EL (cell line): ENCODE data around the gene NPTN.

Experiments used
- DNase-seq: peaks from one replicate; pipeline ENCODE4 v3.0.0-alpha.2; 2016

The NPTN gene

GRCh38 chr15:73631915-73632669 lies 1.1 kb downstream of the NPTN start:
- peak; percentile 61 for DNase-seq

DNA sequence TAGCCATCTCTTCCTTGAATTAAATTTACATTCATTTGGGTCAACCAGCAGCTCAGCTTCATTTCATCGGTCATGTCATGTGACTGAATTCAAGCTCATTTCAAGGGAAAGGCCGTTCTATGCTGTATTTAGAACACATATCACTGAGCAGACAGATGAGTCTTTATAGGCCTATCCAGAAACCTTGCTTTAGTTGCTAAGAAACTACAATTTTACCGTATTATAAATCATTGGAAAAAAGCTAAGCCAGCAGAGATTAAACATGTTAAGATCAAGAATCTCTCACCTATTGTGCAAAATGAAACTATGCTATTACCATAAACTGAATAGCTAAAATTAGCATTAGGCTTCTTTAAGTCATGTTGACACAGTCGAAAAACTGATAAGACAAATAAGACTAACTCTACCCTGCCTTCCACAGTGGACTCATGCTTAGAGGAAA lies 2.2 kb downstream of the NPTN start:
- DNase-seq: no peak

GRCh38 chr15:73629798-73630429 lies 3.3 kb downstream of the NPTN start:
- DNase-seq: no peak

DNA sequence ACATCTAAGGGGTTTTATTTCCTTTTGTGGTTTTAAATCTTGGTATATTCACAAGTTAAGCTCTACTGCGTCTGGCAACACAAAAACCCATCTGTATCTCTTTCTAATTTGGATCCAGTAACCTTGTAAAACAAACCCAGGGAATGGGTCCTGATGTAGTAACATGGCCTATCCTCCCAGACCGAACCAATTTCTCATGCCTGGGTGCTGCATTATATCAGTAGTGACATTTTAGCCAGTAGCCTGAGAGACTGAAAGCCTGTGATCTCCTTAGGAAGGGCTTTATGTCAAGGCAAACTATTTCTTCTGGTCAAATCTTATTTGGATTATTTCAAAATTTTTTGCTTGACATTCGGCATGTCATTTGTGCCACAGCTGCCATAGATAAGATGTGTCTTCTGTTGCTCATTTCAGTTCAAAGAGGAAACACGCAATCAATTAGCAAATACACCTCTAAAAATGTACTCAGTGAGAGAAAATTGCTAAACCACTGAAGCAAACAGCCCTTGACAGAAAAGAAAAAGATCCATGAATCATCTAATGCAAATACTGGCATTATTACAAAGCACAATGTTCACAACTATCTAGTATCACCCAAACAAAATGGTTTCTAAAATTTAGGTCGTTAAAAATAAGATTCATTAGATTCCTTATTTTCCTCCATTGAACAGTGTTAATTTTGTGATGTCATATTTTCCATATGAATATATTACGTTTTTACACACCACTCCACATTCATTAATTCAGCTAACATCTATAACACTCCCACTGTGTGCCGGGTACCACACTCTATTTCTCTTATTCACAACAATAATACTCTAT lies 4.0 kb downstream of the NPTN start:
- DNase-seq: no peak

GRCh38 chr15:73628102-73628501 lies 5.1 kb downstream of the NPTN start:
- DNase-seq: no peak

- DNase-seq: no peak
Measured at GRCh38 chr15:73626072-73626471, 7.1 kb downstream of the NPTN start.

DNA sequence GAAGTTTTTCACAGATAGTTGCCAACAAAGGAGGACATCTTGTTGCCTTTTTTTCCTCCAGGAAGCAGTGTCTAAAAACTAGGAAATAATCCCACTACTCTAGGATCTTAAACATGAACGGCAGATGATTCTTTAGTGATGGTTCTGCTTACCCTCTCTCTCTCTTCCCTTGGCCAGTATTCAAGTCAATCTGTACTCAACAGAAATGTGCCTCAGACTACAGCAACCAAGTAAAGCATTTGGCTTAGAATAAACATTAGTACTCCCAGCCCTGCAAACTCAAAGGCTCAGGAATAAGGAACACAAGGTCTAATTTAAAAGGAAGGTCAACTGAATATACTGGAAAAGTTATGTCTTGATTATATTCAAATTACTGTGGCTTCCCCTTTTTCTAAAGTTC lies 8.7 kb downstream of the NPTN start:
- DNase-seq: no peak

GRCh38 chr15:73621286-73621826 lies 11.8 kb downstream of the NPTN start:
- DNase-seq: no peak

GRCh38 chr15:73620078-73620477 lies 13.1 kb downstream of the NPTN start:
- DNase-seq: no peak

GRCh38 chr15:73617913-73618312 lies 15.3 kb downstream of the NPTN start:
- no peak for DNase-seq

DNA sequence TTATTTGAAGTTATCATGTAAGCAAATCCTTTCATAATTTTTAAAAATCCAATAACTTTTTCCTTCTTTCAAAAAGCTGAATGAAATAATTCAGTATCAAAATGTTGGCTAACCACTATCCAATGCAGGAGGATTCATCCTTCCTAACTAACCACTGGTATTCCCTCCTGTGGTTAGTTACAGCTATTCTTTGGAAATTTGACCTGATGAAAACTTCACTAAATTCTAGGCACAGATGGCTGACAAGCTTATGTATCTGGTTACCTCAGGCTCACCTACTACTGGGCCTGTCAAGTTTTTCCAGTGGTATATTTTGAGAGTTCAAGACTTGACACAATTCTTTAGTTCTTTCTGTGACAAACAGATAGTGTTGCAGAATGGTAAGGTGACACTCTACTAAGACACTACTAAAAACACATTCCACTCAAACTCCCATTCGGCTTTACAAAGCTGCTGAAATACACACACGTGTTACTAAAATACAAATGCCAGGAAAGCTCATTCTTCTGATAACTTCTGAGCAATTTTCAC lies 15.8 kb downstream of the NPTN start:
- DNase-seq: no peak

DNA sequence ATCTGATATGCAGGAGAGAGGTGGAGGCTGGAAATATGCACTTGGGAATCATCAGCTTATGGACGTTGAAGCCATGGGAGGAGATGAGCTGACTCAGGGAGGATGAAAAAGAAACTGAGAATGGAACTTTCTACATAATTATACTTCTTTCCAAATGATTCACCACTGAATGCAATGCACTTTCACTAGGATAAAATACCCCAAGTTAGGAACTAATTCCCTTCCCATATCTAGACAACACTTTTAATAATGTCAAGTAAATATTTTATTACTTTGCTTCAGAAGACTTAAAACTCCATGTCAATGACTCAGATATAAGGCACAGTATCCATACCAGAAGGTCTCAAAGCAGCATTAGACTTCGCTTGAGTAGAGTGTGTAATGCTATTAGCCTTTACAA lies 24.2 kb downstream of the NPTN start:
- peak; percentile 65 for DNase-seq

- DNase-seq: no peak
Measured at GRCh38 chr15:73608475-73608874, 24.7 kb downstream of the NPTN start.

- no peak for DNase-seq
Measured at GRCh38 chr15:73607843-73608242, 25.3 kb downstream of the NPTN start.

DNA sequence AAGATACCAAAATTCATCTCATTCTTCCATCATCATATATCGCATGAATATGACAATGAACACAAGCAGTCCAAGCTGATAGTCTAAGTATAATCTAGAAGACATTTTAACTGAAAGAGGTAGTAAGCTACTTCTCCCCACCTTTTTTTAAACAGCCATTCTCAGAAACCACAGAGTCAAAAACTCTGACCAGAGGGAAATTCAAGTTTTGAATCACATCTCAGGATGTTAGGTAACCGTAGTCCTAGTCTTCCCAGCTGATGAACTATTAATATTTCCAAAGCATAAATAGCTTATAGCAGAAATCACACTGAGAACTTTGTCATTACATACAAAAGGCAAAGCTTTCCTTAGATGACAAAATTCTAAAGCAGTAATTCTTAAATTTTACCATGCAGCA lies 25.8 kb downstream of the NPTN start:
- DNase-seq: no peak

DNA sequence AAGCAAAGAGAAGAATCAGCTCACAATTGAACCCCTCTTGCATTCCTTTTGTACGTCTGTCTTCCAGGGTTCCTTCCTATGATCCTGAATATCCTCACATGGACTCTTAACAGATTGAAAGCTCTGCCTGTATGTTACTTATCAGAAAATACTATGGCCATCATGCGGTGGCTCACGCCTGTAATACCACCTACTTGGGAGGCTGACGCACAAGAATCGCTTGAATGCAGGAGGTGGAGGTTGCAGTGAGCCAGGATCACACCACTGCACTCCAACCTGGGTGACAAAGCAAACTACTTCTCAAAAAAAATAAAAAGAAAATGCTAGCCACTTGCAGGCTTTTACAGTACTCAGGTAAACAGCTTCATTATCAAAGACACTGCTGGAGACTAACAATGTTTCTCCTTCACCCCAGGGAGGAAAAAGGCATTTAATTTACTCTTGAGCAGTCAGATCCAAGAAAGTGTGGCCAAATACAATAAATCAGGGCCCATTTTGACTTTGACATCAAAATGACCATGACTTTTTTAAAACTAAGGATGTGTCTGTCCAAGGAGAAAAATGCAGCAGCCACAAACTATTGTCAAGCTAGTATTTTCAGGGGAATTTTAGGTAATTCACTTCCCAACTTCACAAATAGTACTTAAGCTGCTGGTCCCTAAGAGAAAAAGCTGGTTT lies 27.3 kb downstream of the NPTN start:
- no peak for DNase-seq

GRCh38 chr15:73604477-73604876 lies 28.7 kb downstream of the NPTN start:
- no peak for DNase-seq

- DNase-seq: no peak
Measured at GRCh38 chr15:73602992-73603391, 30.2 kb downstream of the NPTN start.

DNA sequence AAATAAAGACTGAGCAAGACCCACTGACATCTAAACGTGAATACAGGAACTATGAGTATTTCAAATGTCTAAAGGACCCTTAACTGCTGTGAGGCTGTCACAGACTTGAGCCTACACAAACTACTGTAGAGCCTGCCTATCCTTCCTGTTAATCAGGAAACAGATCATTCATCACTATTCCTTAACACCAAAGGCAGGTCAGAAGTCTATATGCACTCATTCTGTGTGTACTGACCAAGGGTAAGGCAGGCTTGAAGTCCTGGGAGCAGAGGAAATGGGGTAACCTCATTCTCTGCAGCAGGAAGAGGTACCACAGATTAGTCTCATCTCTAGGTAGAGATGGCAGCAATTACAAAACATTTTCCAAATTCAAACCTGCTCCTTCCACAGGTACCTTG lies 30.7 kb downstream of the NPTN start:
- peak; percentile 19 for DNase-seq

DNA sequence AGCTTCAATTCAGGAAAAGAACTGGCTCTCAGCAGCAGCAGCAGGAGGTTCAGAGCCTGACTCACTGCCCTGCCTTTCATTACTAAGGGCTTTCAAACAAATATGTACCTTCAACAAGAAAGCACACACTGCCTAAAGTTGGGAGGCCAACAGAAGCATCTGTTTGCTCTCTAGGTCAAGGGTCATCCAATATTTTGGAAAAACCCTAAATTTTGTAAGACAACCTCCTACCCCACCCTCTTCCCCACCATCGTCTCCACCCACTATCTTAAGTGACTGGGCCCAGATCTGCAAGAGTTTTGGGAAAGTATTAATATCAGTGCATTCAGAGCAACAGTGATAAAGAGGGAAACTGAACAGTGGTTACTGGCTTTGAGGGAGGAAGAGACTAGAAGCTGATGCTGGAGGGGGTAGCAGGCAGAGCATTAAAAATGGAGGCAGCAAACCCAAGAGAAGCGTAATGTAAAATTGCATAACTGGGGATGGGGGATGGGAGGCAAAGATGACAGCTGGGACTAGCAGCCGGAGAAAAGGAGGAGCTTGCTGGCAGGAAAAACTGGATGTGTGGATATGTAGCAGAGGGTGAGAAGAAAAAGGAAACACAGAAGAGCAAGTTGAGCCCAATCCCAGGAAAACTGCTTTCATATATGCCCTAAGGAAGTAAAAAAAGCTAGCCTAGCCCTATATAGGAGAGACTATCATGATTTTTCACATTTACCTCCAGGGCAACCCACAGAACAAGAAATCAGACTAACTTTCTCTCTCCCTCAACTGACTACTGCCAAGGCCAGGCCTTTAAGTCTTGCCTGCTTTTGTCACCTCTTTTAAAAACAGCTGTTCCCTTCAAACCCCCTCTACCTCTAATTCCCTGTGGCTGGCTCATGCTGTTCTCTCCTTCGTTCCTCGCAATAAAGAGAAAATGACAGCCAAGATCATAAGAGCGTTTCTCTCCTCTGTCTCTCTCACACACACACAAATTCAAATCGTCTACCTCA lies 31.4 kb downstream of the NPTN start:
- DNase-seq: peak; percentile 62
